Stomach (tissue), 9 donors: ENCODE data around the gene MST1. TPM values are rescaled to one million over a fixed set of nuclear protein-coding genes. Genes with fewer than 3 reads are reported as not detected.

Source experiments
- DNase-seq, 2 donors: peaks; one replicate each; pipeline versions ENCODE4 v3.0.0 to v3.0.0-alpha.2; 2013 to 2019
- H3K27ac ChIP-seq, 5 donors: fragments of 200-600 bp in 4 of 5; sonication (generic) in 4 of 5; one replicate each; pipeline ENCODE4 v1.5.1; 2013 to 2019; ENCODE audit warnings: mild to moderate bottlenecking in 1 of 5, moderate library complexity in 1 of 5
- H3K27me3 ChIP-seq, 3 donors: fragments of 200-600 bp; sonication (generic); one replicate each; pipeline ENCODE4 v1.5.1; 2017 to 2019; ENCODE audit warnings: mixed run types in 1 of 3
- H3K36me3 ChIP-seq, 4 donors: fragments of 200-600 bp; sonication (generic); 1 replicate in 3 of 4; 2 replicates in 1 of 4; pipeline ENCODE4 v1.5.1; 2016 to 2019
- H3K4me1 ChIP-seq, 4 donors: fragments of 200-600 bp; sonication (generic); one replicate each; pipeline ENCODE4 v1.5.1; 2016 to 2019
- H3K4me3 ChIP-seq, 4 donors: fragments of 200-600 bp; sonication (generic) in 3 of 4; one replicate each; pipeline ENCODE4 v1.5.1; 2016 to 2019; ENCODE audit warnings: mild to moderate bottlenecking in 1 of 4
- H3K9me3 ChIP-seq, 4 donors: fragments of 200-600 bp; sonication (generic); one replicate each; pipeline ENCODE4 v1.5.1; 2016 to 2019
- EP300 ChIP-seq: sonication (generic); formaldehyde crosslinking; IDR thresholded peaks from one replicate; pipeline ENCODE4 v1.6.1; 2017; ENCODE audit warnings: antibody characterized with exemption
- POLR2A ChIP-seq, 4 donors: fragments of 450-650 bp; IDR thresholded peaks; one replicate each; pipeline ENCODE4 v1.6.1; 2016; ENCODE audit warnings: antibody characterized with exemption in 4 of 4, control low read depth in 2 of 4, mild to moderate bottlenecking in 1 of 4, moderate library complexity in 1 of 4
- POLR2AphosphoS5 ChIP-seq, 3 donors: sonication (generic); formaldehyde crosslinking; IDR thresholded peaks; one replicate each; pipeline ENCODE4 v1.6.1; 2016; ENCODE audit warnings: antibody characterized with exemption in 3 of 3
- WGBS, 5 donors: extraction: QIAGEN DNeasy Blood & Tissue Kit in 3 of 5; methylation state at CpG; one replicate each; pipeline versions ENCODE4 v1.1.5 to v1.1.7; 2013 to 2018; 5-methylcytosine and 5-hydroxymethylcytosine counted together
- intact Hi-C: fragments of 100-400 bp; cut with DNase I; formaldehyde crosslinking; loops from one replicate; pipeline ENCODE4 v1.15.1; 2023; ENCODE audit warnings: low total_unique reads
- polyA plus RNA-seq, 3 donors: library from polyadenylated mRNA; stranded (reverse); fragments of 200-250 nt; gene quantifications; one replicate each; pipeline ENCODE4 v1.2.3, GENCODE V29; 2013
- total RNA-seq, 5 donors: library from RNA; depleted of rRNA; stranded (reverse); fragments of >200 nt; gene quantifications; one replicate each; pipeline versions ENCODE4 v1.1.0 to v1.2.3, GENCODE V29; 2014 to 2016
- TF ChIP-seq, protein P1 (sequence below), 7 experiments: fragments of 450-650 bp in 4 of 7; fragments of 200-600 bp in 3 of 7; sonication (generic) in 3 of 7; IDR thresholded peaks; one replicate each; pipeline ENCODE4 v1.5.1; 2016 to 2019; ENCODE audit warnings: antibody characterized with exemption in 7 of 7, control low read depth in 2 of 7, mild to moderate bottlenecking in 1 of 7
- donor health status: healthy with polysubstance abuse.
- donor health status: Bipolar disorder and iron deficiency.
- donor health status: healthy.

The MST1 gene
- total and polyA plus RNA-seq, 8 donors = 6.7 to 172 (median 19.7) TPM

DNA sequence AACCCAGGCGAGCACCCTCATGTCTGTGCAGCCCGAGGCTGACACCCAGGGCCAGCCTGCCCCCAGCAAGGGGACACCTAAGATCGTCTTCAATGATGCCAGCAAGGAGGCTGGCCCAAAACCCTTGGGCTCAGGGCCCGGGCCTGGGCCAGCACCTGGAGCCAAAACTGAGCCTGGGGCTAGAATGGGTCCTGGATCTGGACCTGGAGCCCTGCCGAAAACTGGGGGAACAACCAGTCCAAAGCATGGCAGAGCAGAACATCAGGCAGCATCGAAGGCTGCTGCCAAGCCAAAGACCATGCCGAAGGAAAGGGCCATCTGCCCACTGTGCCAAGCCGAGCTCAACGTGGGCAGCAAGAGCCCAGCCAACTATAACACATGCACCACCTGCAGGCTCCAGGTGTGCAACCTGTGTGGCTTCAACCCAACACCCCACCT lies 46.5 kb downstream of the MST1 start:
- no peak for TF ChIP-seq POLR2AphosphoS5 (IDR thresholded peaks at IDR 0.05)
- TF ChIP-seq POLR2A (IDR thresholded peaks at IDR 0.05) = no peak
- TF ChIP-seq, protein P1, sequence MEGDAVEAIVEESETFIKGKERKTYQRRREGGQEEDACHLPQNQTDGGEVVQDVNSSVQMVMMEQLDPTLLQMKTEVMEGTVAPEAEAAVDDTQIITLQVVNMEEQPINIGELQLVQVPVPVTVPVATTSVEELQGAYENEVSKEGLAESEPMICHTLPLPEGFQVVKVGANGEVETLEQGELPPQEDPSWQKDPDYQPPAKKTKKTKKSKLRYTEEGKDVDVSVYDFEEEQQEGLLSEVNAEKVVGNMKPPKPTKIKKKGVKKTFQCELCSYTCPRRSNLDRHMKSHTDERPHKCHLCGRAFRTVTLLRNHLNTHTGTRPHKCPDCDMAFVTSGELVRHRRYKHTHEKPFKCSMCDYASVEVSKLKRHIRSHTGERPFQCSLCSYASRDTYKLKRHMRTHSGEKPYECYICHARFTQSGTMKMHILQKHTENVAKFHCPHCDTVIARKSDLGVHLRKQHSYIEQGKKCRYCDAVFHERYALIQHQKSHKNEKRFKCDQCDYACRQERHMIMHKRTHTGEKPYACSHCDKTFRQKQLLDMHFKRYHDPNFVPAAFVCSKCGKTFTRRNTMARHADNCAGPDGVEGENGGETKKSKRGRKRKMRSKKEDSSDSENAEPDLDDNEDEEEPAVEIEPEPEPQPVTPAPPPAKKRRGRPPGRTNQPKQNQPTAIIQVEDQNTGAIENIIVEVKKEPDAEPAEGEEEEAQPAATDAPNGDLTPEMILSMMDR (IDR thresholded peaks at IDR 0.05) = no peak
- TF ChIP-seq EP300 = no peak
- H3K27ac ChIP-seq = no peak overlapping the region
- intact Hi-C loops = no loop called here
- 88 to 93% (median 89%) methylated on average over 8 to 9 of the region's 9 CpGs for WGBS, 5 donors
- no peak overlapping the region for H3K4me3 ChIP-seq
- no peak for DNase-seq
- H3K27me3 ChIP-seq = no peaks in the 10 kb centered on the region
- H3K36me3 ChIP-seq = no peaks in the 10 kb centered on the region
- H3K4me1 ChIP-seq = peaks cover 0 to 4% (median 0%) of the 10 kb centered on the region in 4 donors
- H3K9me3 ChIP-seq = no peaks in the 10 kb centered on the region

DNA sequence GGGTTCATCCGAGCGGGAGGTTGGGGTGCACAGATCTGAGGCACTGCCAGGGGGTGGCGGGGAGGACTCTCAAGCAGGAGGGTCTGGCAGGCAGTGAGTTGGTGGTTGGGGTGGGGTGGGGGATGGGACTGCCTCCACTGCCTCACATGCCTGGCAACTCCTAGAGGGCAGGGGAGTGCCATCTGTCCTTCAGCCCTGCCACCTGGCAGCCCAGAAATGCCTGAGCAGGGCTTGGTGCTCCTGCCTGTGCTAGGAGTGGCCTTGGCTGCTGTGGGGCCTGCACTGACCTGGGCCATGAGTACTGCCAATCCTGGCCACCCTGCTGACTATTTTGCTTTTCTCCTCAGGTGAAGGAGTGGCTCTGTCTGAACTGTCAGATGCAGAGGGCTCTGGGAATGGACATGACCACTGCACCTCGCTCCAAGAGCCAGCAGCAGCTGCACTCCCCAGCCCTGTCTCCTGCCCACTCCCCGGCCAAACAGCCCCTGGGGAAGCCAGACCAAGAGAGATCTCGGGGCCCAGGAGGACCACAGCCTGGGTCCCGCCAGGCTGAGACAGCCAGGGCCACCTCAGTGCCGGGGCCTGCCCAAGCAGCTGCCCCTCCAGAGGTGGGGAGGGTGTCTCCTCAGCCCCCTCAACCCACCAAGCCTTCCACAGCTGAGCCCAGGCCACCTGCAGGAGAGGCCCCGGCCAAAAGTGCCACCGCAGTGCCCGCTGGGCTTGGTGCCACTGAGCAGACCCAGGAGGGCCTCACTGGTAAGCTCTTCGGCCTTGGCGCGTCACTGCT lies 47.2 kb downstream of the MST1 start:
- no peak overlapping the region for H3K4me3 ChIP-seq
- no peaks in the 10 kb centered on the region for H3K4me1 ChIP-seq
- H3K27ac ChIP-seq = no peak overlapping the region
- H3K9me3 ChIP-seq = no peaks in the 10 kb centered on the region
- H3K27me3 ChIP-seq = no peaks in the 10 kb centered on the region
- no peak for TF ChIP-seq POLR2AphosphoS5 (IDR thresholded peaks at IDR 0.05)
- TF ChIP-seq, protein P1 (IDR thresholded peaks at IDR 0.05) = no peak
- TF ChIP-seq EP300 = no peak
- TF ChIP-seq POLR2A (IDR thresholded peaks at IDR 0.05) = no peak
- no peak for DNase-seq
- 89 to 97% (median 93%) methylated on average over 9 to 14 of the region's 14 CpGs for WGBS, 5 donors
- H3K36me3 ChIP-seq = no peaks in the 10 kb centered on the region
- intact Hi-C loops = no loop called here

DNA sequence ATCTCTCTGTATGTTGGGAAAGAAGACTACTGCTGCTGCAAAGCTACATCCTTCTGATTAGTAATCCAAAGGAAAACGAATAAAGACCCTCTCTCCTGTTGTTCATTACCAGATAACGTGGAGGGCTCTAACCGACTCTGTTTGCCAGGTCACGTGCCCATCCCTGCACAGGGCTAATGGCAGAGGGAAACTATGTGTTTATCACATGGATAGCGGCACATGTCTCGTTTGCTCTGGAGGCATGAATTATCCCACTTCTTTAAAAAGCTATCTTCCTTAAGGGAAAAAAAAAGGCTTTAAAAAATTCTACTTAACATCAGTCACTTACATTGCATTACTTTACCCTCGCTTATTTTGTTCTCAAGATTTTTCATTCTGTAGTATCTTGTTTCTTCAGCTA lies 48.0 kb downstream of the MST1 start:
- Histone ChIP-seq H3K4me1 (no peaks in the 10 kb centered on the region), H3K4me3 (no peak overlapping the region), H3K27me3 (no peaks in the 10 kb centered on the region), H3K9me3 (no peaks in the 10 kb centered on the region), H3K27ac (no peak overlapping the region), H3K36me3 (no peaks in the 10 kb centered on the region)
- TF ChIP-seq POLR2AphosphoS5 (IDR thresholded peaks at IDR 0.05) (no peak), EP300 (no peak), POLR2A (IDR thresholded peaks at IDR 0.05) (no peak)
- TF ChIP-seq, protein P1 (IDR thresholded peaks at IDR 0.05) = no peak
- WGBS, 5 donors = 45 to 60% (median 51%) methylated on average over 7 of the region's 7 CpGs
- no peak for DNase-seq
- intact Hi-C loops = no loop called here

DNA sequence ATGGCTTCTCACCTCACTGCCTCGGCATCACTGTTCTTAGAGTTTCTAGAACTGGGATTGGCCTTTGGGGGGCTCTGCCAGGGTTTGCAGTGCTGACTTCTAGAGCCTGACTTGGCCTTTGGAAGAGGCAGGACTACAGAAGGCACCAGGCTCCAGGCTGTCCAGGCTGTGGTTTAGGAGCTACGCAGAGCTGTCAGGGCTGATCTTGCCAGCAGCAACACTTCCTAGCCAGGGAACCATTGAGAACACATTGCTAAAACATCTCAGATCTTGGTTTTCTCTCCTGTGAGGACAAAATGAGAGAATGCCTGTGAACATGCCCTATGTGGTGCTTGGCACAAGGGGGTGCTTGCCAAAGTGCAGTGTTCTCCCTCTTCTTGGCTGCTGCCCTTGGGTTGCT lies 49.7 kb downstream of the MST1 start:
- no peaks in the 10 kb centered on the region for H3K36me3 ChIP-seq
- no peak for TF ChIP-seq POLR2AphosphoS5 (IDR thresholded peaks at IDR 0.05)
- H3K9me3 ChIP-seq = no peaks in the 10 kb centered on the region
- no peak overlapping the region for H3K27ac ChIP-seq
- no peaks in the 10 kb centered on the region for H3K27me3 ChIP-seq
- 40 to 89% (median 80%) methylated on average over 1 to 2 of the region's 2 CpGs for WGBS, 5 donors
- no peak overlapping the region for H3K4me3 ChIP-seq
- intact Hi-C loops = no loop called here
- DNase-seq = no peak
- no peaks in the 10 kb centered on the region for H3K4me1 ChIP-seq

DNA sequence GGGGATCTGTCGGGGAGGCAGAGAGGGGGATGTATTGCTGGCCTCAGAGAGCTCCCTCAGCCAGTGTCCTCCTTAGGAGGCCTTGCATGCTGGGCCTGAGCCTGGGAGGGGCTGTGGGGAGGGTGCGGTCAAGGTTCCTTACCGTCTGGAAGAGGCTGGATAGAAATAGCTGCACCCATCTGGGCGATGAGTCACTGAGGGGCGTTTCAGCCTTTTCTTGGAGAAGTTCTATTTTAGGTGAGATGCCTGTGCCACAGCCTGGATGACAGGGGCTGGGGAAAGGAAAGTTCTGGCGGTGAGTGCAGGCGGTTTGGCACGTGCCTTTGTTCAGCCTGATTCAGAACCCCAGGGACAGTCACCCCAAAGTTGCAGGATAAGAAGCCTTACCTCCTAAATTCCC lies 50.8 kb downstream of the MST1 start:
- DNase-seq = peak in 1 of 2 donors; percentile 16
- intact Hi-C loops = no loop called here
- H3K9me3 ChIP-seq = no peaks in the 10 kb centered on the region
- H3K4me1 ChIP-seq = no peaks in the 10 kb centered on the region
- H3K36me3 ChIP-seq = no peaks in the 10 kb centered on the region
- no peak overlapping the region for H3K27ac ChIP-seq
- TF ChIP-seq EP300 = no peak
- WGBS, 5 donors = 54 to 61% (median 61%) methylated on average over 7 to 8 of the region's 8 CpGs
- H3K27me3 ChIP-seq = no peaks in the 10 kb centered on the region
- H3K4me3 ChIP-seq = no peak overlapping the region
